ENCODE data around the gene ACOXL.

- TF ChIP-seq POLR2AphosphoS5 (IDR thresholded peaks at IDR 0.05; ENCODE audit: low read depth, low read length) (no peak), POLR2A (IDR thresholded peaks at IDR 0.05; ENCODE audit: low read depth, low read length) (no peak)
These were observed 120.3 kb downstream of the ACOXL start for GRCh38 chr2:110852541-110853263.
